CD8-positive, alpha-beta memory T cell (primary cell): ENCODE measurements around the gene BOD1. TPM values are rescaled to one million over a fixed set of nuclear protein-coding genes. Genes with fewer than 3 reads are reported as not detected.

ENCODE experiments used
- CTCF ChIA-PET: fragments of 350-600 bp; sonication (Branson Sonifier 250); formaldehyde crosslinking; loops from one replicate; lab custom pipeline; 2021; ENCODE audit warnings: antibody characterized with exemption; lab: Charles Lee
- POLR2A ChIA-PET: fragments of 350-600 bp; sonication (Branson Sonifier 250); formaldehyde crosslinking; loops from one replicate; lab custom pipeline; 2021; ENCODE audit warnings: antibody characterized with exemption; lab: Charles Lee
- DNase-seq, 5 donors: peaks; one replicate each; pipeline versions ENCODE4 v3.0.0 to v3.0.0-alpha.2; 2020 to 2022; ENCODE audit warnings: mixed read lengths in 1 of 5
- H3K27ac ChIP-seq: one replicate; pipeline ENCODE4 v1.7.0; 2013; ENCODE audit warnings: low read depth, mild to moderate bottlenecking, low read length, moderate library complexity
- H3K27me3 ChIP-seq: 2 replicates; pipeline ENCODE4 v1.7.0; 2013; ENCODE audit warnings: low read length, mild to moderate bottlenecking; ENCODE audit not compliant: insufficient read depth, poor library complexity, severe bottlenecking
- H3K36me3 ChIP-seq: 2 replicates; pipeline ENCODE4 v1.7.0; 2013; ENCODE audit warnings: mild to moderate bottlenecking, low read length, moderate library complexity; ENCODE audit not compliant: insufficient read depth
- H3K4me1 ChIP-seq: 2 replicates; pipeline ENCODE4 v1.7.0; 2013; ENCODE audit warnings: mild to moderate bottlenecking, low read length, moderate library complexity; ENCODE audit not compliant: insufficient read depth
- H3K4me3 ChIP-seq: 2 replicates; pipeline ENCODE4 v1.7.0; 2013; ENCODE audit warnings: mild to moderate bottlenecking, low read length
- H3K9me3 ChIP-seq: 2 replicates; pipeline ENCODE4 v1.7.0; 2013; ENCODE audit warnings: mild to moderate bottlenecking, low read length
- H3K27ac Mint-ChIP-seq, 8 donors: one replicate each; pipeline ENCODE4 v1.8.0; 2020 to 2021; ENCODE audit warnings: mixed read lengths in 8 of 8, mild to moderate bottlenecking in 6 of 8, inconsistent platforms in 3 of 8, moderate library complexity in 3 of 8
- H3K27me3 Mint-ChIP-seq, 2 donors: one replicate each; pipeline ENCODE4 v1.8.0; 2020 to 2021; ENCODE audit warnings: mixed read lengths in 2 of 2, mild to moderate bottlenecking in 1 of 2, moderate library complexity in 1 of 2
- H3K36me3 Mint-ChIP-seq, 3 donors: one replicate each; pipeline ENCODE4 v1.8.0; 2020 to 2021; ENCODE audit warnings: mixed read lengths in 3 of 3, inconsistent platforms in 1 of 3, mild to moderate bottlenecking in 1 of 3
- H3K4me1 Mint-ChIP-seq, 3 donors: one replicate each; pipeline ENCODE4 v1.8.0; 2020 to 2021; ENCODE audit warnings: mixed read lengths in 3 of 3, inconsistent platforms in 1 of 3, mild to moderate bottlenecking in 1 of 3
- H3K4me3 Mint-ChIP-seq, 7 donors: one replicate each; pipeline ENCODE4 v1.8.0; 2020 to 2021; ENCODE audit warnings: mixed read lengths in 7 of 7, mild to moderate bottlenecking in 6 of 7, moderate library complexity in 4 of 7, inconsistent platforms in 2 of 7
- H3K9me3 Mint-ChIP-seq, 5 donors: one replicate each; pipeline ENCODE4 v1.8.0; 2020 to 2022; ENCODE audit warnings: mixed read lengths in 5 of 5, mild to moderate bottlenecking in 3 of 5, moderate library complexity in 2 of 5, inconsistent platforms in 1 of 5
- polyA plus RNA-seq: library from polyadenylated mRNA; unstranded; fragments of 300-500 nt; fragmentation: Illumina TruSeq; gene quantifications from one replicate; pipeline ENCODE4 v1.2.3, GENCODE V29; 2021
- total RNA-seq, 2 experiments: library from RNA; stranded (reverse); gene quantifications; one replicate each; pipeline ENCODE4 v1.2.3, GENCODE V29; 2021

The BOD1 gene
- total and polyA plus RNA-seq, 3 experiments from 2014 or later: 17.1 to 25.1 (median 23.0) TPM

- Histone ChIP-seq H3K4me3 (no peak overlapping the region), H3K9me3 (no peaks in the 10 kb centered on the region), H3K36me3 (no peaks in the 10 kb centered on the region), H3K4me1 (peaks cover 5% of the 10 kb centered on the region), H3K27ac (no peak overlapping the region), H3K27me3 (peaks cover 4% of the 10 kb centered on the region)
- Mint-ChIP-seq H3K9me3 (peaks cover 0 to 18% (median 8%) of the 10 kb centered on the region in 5 donors), H3K27ac (no peak overlapping the region), H3K4me1 (peaks cover 5% of the 10 kb centered on the region in 3 donors), H3K36me3 (peaks cover 0 to 8% (median 0%) of the 10 kb centered on the region in 3 donors), H3K27me3 (peaks cover 9 to 45% of the 10 kb centered on the region in 2 donors), H3K4me3 (no peak overlapping the region)
- DNase-seq: no peak
- POLR2A ChIA-PET: no interaction called here
- CTCF ChIA-PET: no interaction called here
Measured at GRCh38 chr5:173568128-173568527, 48.3 kb downstream of the BOD1 start.

GRCh38 chr5:173567548-173567947 lies 48.9 kb downstream of the BOD1 start:
- ChIA-PET POLR2A (no interaction called here), CTCF (no interaction called here)
- Histone ChIP-seq H3K9me3 (no peaks in the 10 kb centered on the region), H3K36me3 (no peaks in the 10 kb centered on the region), H3K4me3 (no peak overlapping the region), H3K27ac (no peak overlapping the region), H3K4me1 (no peaks in the 10 kb centered on the region), H3K27me3 (no peaks in the 10 kb centered on the region)
- H3K27ac Mint-ChIP-seq: no peak overlapping the region
- no peak overlapping the region for H3K4me3 Mint-ChIP-seq
- H3K36me3 Mint-ChIP-seq: peaks cover 0 to 8% (median 0%) of the 10 kb centered on the region in 3 donors
- DNase-seq: no peak
- no peaks in the 10 kb centered on the region for H3K4me1 Mint-ChIP-seq
- H3K27me3 Mint-ChIP-seq: peaks cover 12 to 45% of the 10 kb centered on the region in 2 donors
- peaks cover under 1 to 24% (median 8%) of the 10 kb centered on the region in 5 donors for H3K9me3 Mint-ChIP-seq

- ChIA-PET POLR2A (no interaction called here), CTCF (no interaction called here)
- H3K4me3 Mint-ChIP-seq: no peak overlapping the region
- Histone ChIP-seq H3K27ac (no peak overlapping the region), H3K9me3 (no peaks in the 10 kb centered on the region), H3K36me3 (no peaks in the 10 kb centered on the region), H3K4me3 (no peak overlapping the region), H3K27me3 (no peaks in the 10 kb centered on the region), H3K4me1 (no peaks in the 10 kb centered on the region)
- peaks cover 0 to 8% (median 0%) of the 10 kb centered on the region in 3 donors for H3K36me3 Mint-ChIP-seq
- peaks cover 11 to 47% of the 10 kb centered on the region in 2 donors for H3K27me3 Mint-ChIP-seq
- DNase-seq: no peak
- H3K4me1 Mint-ChIP-seq: no peaks in the 10 kb centered on the region
- peaks cover 12 to 37% (median 14%) of the 10 kb centered on the region in 5 donors for H3K9me3 Mint-ChIP-seq
- H3K27ac Mint-ChIP-seq: no peak overlapping the region
Measured at GRCh38 chr5:173565491-173566072, 50.9 kb downstream of the BOD1 start.

GRCh38 chr5:173564106-173564505 lies 52.3 kb downstream of the BOD1 start:
- no peak overlapping the region for H3K27ac ChIP-seq
- POLR2A ChIA-PET: no interaction called here
- CTCF ChIA-PET: interaction anchor here (1.4 kb wide), 1 partner anchor 9 kb away, joined by 8 read pairs; no protein-coding TSS in a partner anchor
- H3K27me3 ChIP-seq: no peaks in the 10 kb centered on the region
- H3K36me3 ChIP-seq: no peaks in the 10 kb centered on the region
- Mint-ChIP-seq H3K27me3 (peaks cover 11 to 43% of the 10 kb centered on the region in 2 donors), H3K36me3 (peaks cover 0 to 5% (median 0%) of the 10 kb centered on the region in 3 donors), H3K4me1 (no peaks in the 10 kb centered on the region), H3K27ac (no peak overlapping the region), H3K9me3 (peaks cover 17 to 42% (median 20%) of the 10 kb centered on the region in 5 donors), H3K4me3 (no peak overlapping the region)
- no peak for DNase-seq
- no peak overlapping the region for H3K4me3 ChIP-seq
- no peaks in the 10 kb centered on the region for H3K4me1 ChIP-seq
- H3K9me3 ChIP-seq: no peaks in the 10 kb centered on the region

- H3K27ac ChIP-seq: no peak overlapping the region
- ChIA-PET POLR2A (no interaction called here), CTCF (no interaction called here)
- H3K9me3 Mint-ChIP-seq: peaks cover 13 to 35% (median 19%) of the 10 kb centered on the region in 5 donors
- H3K27me3 Mint-ChIP-seq: peaks cover 11 to 41% of the 10 kb centered on the region in 2 donors
- no peaks in the 10 kb centered on the region for H3K4me1 ChIP-seq
- H3K36me3 ChIP-seq: no peaks in the 10 kb centered on the region
- H3K36me3 Mint-ChIP-seq: peaks cover 0 to 4% (median 0%) of the 10 kb centered on the region in 3 donors
- no peak for DNase-seq
- no peak overlapping the region for H3K4me3 Mint-ChIP-seq
- H3K9me3 ChIP-seq: no peaks in the 10 kb centered on the region
- no peaks in the 10 kb centered on the region for H3K27me3 ChIP-seq
- no peak overlapping the region for H3K27ac Mint-ChIP-seq
- H3K4me1 Mint-ChIP-seq: no peaks in the 10 kb centered on the region
- H3K4me3 ChIP-seq: no peak overlapping the region
Measured at GRCh38 chr5:173563246-173563645, 53.2 kb downstream of the BOD1 start.

GRCh38 chr5:173562451-173562850 lies 54.0 kb downstream of the BOD1 start:
- Histone ChIP-seq H3K36me3 (no peaks in the 10 kb centered on the region), H3K4me1 (no peaks in the 10 kb centered on the region), H3K9me3 (no peaks in the 10 kb centered on the region), H3K27ac (no peak overlapping the region), H3K4me3 (no peak overlapping the region), H3K27me3 (no peaks in the 10 kb centered on the region)
- Mint-ChIP-seq H3K27ac (no peak overlapping the region), H3K4me1 (no peaks in the 10 kb centered on the region), H3K9me3 (peaks cover 11 to 29% (median 19%) of the 10 kb centered on the region in 5 donors), H3K36me3 (no peaks in the 10 kb centered on the region), H3K27me3 (peaks cover 10 to 40% of the 10 kb centered on the region in 2 donors), H3K4me3 (no peak overlapping the region)
- no peak for DNase-seq
- ChIA-PET POLR2A (no interaction called here), CTCF (no interaction called here)
